T-helper 22 cell (primary cell): Measurements from ENCODE around the gene DUS2.

ENCODE experiments used
- DNase-seq: peaks from one replicate; pipeline ENCODE4 v3.0.0-alpha.2; 2020; ENCODE audit warnings: low read depth

DUS2 gene

DNA sequence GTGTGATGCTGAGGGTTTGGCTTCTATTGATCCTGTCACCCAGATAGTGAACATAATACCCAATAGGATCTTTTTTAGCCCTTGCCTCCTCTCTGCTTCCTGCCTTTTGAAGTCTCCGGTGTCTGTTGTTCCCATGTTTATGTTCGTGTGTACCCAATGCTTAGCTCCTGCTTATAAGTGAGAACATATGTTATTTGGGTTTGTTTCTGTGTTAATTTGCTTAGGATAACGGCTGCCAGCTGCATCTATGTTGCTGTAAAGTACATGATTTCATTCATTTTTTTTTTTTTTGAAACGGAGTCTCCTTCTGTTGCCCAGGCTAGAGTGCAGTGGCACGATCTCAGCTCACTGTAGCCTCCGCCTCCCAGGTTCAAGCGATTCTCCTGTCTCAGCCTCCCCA, 23.0 kb downstream of the DUS2 start:
- no peak for DNase-seq

- no peak for DNase-seq
These were observed 24.9 kb downstream of the DUS2 start for GRCh38 chr16:68047987-68048386.

- no peak for DNase-seq
These were observed 26.4 kb downstream of the DUS2 start for GRCh38 chr16:68049449-68049848.

- no peak for DNase-seq
These were observed 32.3 kb downstream of the DUS2 start for GRCh38 chr16:68055395-68055794.

DNA sequence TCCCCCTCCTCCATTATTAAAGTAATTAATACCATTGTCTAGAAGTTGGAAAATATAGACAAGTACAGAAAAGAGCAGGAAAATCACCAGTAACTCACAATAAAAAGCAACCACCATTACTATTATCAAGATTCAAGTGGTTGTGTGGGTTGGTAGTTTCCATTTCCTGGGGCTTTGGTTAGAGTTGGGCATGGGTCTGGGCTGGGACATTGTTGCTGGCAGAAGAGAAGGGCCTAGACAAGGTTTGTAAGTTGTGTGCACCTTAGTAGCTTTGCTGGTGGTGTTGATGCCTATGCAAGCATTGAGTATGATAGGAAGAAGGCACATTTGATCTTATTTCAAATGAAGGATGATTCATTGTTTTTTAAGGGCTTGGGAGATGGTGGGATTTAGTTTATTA, 36.7 kb downstream of the DUS2 start:
- DNase-seq = no peak

- no peak for DNase-seq
These were observed 38.3 kb downstream of the DUS2 start for GRCh38 chr16:68061396-68061795.

- DNase-seq = no peak
These were observed 39.9 kb downstream of the DUS2 start for GRCh38 chr16:68062910-68063393.

- peak; percentile 32 for DNase-seq
These were observed 41.8 kb downstream of the DUS2 start for GRCh38 chr16:68064791-68065365.

DNA sequence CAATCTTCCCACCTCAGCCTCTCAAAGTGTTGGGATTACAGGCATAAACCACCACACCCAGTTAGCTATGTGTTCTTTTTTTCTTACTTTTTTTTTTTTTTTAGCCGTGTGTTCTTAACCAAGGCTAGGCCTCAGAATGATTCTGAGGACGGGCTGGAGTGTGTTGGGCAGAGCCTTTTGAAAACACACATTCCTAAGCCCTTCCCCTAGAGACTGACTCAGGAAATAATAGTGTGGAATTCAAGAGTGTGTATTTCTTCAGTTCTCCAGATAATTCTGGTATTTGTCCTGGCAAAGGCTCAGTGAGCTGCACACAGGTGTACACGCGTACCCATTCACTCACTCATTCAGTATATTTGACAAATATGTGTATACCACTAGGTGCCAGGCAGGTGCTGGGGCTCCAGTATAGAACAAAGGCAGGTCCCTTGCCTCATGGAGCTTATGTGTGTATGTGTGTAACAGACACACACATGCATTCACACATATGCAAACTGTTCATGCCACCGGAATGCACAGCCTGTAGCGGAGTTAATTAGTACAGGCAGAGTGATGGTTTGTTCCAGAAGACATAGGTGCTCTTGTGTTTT, 42.7 kb downstream of the DUS2 start:
- no peak for DNase-seq

DNA sequence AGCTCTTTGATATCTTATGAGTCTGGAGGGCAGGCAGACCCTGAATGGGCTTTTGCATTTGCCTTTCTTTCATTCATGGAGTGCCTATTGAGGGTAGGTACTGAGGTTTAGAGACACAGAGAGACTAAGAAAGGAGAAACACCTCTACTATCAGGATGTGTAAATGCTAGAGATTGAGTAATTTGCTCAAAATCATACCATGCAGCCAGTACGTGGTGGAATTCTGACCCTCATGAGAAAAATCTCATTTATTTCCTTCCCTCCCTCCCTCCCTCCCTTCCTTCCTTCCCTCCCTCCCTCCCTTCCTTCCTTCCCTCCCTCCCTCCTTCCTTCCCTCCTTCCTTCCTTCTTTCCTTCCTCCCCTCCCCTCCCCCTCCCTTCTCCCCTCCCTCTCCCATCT, 43.7 kb downstream of the DUS2 start:
- DNase-seq = no peak

DNA sequence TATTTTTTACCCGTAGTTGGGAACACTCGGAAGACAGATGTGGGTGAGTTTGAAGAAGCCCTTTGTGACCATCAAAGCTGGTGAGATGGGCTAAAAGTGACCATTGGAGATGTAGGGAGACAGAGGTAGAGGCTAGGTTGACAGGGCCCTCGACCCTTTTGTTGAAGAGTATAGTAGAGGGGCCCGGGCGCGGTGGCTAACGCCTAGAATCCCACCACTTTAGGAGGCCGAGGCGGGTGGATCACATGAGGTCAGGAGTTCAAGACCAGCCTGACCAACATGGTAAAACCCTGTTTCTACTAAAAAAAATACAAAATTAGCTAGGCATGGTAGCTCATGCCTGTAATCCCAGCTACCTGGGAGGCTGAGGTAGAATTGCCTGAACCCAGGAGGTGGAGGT, 45.8 kb downstream of the DUS2 start:
- DNase-seq = no peak

DNA sequence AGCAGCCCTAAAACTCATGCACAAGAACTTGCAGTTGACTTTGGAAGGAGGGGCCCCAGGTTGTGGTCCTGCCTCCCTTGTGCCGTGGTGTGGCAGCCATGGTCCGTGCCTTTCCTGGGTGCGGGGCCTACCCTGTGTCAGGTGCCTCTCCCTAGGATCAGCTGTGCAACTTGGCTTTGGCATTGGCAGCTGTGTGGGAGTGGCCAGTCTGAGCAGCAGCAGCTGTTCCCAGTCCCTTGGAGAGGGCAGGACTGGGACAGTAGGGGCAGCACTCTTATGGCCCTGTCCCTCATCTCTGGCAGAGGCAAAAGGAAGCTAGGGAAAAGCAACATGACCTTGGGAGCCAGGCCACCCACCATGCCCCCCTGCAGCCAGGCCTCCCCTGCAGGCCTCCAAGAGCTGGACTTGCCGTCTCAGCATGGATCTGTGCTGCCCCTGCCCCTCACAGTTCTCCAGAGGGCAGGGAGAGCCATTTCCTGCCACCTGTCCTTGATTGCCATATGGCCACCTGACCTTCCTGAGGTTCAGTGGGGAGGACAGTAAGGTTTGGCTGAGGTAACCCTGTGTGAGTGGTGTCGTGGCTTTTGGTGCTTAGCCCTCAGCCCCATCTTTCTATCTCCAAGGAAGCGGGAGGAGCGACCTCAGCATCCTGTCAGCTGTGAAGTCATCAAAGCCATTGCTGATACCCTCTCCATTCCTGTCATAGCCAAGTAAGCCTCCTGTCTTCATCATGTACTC, 46.6 kb downstream of the DUS2 start:
- DNase-seq = peak; percentile 29

- no peak for DNase-seq
These were observed 47.2 kb downstream of the DUS2 start for GRCh38 chr16:68070249-68070730.

GRCh38 chr16:68070806-68071517, 47.9 kb downstream of the DUS2 start:
- no peak for DNase-seq

- DNase-seq = no peak
These were observed 48.4 kb downstream of the DUS2 start for GRCh38 chr16:68071518-68071901.

DNA sequence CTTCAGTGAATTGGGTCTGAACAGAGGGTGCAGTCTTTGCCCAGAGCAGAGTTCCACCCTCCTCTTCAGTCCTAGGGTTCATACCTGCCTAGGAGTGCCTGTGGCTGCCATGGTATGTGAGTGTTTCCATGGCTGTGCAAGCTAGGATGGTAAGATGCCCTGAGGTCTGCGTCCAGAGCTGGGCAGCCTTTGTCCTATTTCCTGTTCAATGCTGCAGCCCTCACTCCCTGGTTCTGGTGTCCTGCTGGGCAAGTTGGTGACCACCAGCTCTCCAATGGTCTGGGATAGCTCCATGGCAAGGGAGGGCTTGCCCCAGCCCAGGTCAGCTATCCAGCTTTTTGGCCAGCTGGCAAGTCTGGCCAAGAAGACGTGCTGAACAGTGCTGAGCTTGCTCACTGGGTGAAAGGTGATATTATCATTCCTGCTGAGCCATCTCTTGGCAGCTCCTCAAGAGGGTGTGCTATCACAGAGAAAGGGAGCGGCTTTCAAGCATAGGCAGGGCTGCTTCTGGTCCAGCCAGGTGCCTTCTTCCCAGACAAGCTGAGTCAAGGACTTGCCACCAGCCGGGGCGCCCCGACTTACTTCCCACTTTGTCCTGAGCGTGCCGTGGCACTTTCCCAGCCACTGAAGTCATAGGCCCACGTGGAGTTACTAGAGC, 49.1 kb downstream of the DUS2 start:
- no peak for DNase-seq

- no peak for DNase-seq
These were observed 51.0 kb downstream of the DUS2 start for GRCh38 chr16:68073902-68074760.

DNA sequence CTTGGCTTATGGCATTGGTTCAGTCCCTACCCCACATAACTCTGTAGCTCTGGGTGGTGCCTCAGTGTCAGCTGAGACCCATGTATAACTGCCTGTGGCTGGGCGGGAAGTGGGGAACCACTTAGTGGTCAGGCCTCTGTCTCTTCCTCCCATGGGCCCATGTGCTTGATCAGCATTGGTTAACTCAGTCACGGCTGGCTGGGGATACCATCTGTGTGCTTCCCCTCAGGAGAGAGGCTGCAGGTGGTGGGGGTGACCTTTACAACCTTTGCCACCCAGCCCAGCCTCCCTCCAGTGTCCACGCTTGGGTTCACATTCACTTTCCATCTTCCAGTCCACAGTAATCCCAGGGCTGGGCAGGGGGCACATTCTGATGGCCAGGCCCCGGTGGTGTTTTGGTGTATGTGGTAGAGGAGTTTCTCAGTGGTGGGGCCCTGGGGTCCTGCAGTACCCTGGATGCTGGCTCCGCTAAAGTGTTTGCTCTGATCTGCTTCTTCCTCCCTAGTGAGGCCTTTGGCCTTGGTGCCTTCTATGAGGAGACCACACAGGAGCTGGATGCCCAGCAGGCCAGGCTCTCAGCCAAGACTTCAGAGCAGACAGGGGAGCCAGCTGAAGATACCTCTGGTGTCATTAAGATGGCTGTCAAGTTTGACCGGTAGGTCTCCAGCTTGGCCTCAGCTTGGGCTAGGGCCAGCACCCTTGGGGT, 51.9 kb downstream of the DUS2 start:
- peak; percentile 45 for DNase-seq

GRCh38 chr16:68075980-68076379, 52.9 kb downstream of the DUS2 start:
- DNase-seq = no peak

GRCh38 chr16:68076560-68076959, 53.5 kb downstream of the DUS2 start:
- DNase-seq = no peak
